ENCODE data around the gene ZNF70. TPM values are rescaled to one million over a fixed set of nuclear protein-coding genes. Genes with fewer than 3 reads are reported as not detected.

Gene ZNF70
- total RNA-seq, 1 experiment from 2014 or later, result 7.7 TPM

GRCh38 chr22:23764899-23765881 lies 14.3 kb upstream of the ZNF70 start:
- in situ Hi-C loops (cut with HindIII; ENCODE audit: low pct_unique_long_range_greater_than_20kb, low sequenced_read_pairs), result no loop called here
- no peak for DNase-seq (ENCODE audit: low read depth)

DNA sequence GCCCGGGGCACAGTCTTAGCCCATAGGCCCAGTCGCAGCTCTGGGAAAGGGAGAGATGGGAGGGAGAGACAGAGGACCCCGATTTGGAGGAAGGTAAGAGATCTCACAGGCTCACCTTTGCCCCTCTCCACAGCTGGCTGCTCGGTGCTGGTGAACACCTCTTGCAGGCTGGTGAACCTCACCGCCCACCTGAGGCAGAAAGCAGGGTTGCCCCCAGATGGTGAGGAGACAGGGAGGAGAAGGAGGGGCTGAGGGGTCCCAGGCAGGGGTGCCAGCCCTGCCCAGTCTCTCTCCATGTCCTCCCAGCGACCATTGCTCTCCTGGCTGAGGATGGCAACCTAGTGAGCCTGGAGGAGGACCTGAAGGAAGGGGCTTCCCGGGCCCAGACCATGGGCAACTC lies 13.0 kb upstream of the ZNF70 start:
- in situ Hi-C loops (cut with HindIII; ENCODE audit: low pct_unique_long_range_greater_than_20kb, low sequenced_read_pairs), result no loop called here
- no peak for DNase-seq (ENCODE audit: low read depth)

DNA sequence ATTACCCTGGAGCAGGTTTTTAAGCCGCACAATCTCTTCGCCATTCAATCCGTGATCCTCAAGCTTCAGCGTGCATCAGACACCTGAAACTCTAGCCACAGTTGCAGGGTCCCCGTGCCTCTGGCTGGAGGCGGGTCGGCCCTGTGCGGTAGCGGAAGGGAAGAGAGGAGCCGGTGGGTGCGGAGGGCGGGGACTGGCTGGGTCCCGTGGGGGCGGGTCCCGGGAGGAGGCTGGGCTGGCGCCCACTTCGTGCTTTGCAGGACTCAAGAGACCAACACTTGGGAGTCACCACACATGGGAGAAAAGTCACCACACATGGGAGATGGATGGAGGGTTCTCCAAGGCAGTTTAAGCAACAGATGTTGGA lies 12.7 kb upstream of the ZNF70 start:
- no peak for DNase-seq (ENCODE audit: low read depth)
- in situ Hi-C loops (cut with HindIII; ENCODE audit: low pct_unique_long_range_greater_than_20kb, low sequenced_read_pairs), result no loop called here

DNA sequence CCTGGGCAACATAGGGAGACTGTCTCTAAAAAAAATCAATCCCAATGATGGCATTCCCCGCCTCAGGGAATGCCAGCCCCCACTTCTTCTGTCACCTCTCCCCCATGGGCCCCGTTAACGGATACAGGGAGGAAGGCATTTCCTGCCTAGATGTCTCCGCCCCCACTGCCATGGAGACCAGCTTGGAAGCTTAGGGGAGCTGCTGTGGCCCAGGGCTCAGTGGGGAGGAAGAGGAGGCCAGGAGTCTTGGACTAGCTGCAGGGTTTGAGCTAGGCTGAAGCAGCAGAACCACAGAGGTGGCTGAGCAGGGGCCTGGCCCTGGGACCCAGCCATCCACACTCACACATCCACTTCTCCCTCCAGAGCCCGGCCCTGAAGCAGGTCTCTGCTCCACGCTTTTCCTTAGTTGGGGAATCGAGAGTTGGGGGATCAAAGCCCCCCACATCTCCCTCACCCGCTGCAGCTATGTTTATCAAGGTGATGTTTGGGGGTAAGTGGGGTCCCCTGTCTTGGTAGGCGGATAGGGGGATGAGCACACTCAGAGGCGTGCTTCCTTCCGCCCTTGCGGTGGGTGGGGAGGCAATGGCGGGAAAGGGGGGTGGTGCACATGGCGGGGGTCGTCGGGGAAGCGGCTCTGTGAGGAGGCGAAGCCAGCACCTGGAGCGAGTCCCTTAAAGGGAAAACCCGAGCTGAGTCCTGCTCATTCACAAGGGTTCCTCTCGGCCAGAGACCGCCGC lies 12.1 kb upstream of the ZNF70 start, which contains the start of gene C22orf15:
C22orf15 (plus strand) TSS at position 149 of the 737 bp plus-strand sequence; CDS start at position 466, 317 bp downstream.
- no peak for DNase-seq (ENCODE audit: low read depth)
- in situ Hi-C loops (cut with HindIII; ENCODE audit: low pct_unique_long_range_greater_than_20kb, low sequenced_read_pairs), result no loop called here

- in situ Hi-C loops (cut with HindIII; ENCODE audit: low pct_unique_long_range_greater_than_20kb, low sequenced_read_pairs), result no loop called here
- no peak for DNase-seq (ENCODE audit: low read depth)
Measured at GRCh38 chr22:23760056-23760455, 9.1 kb upstream of the ZNF70 start.

- in situ Hi-C loops (cut with HindIII; ENCODE audit: low pct_unique_long_range_greater_than_20kb, low sequenced_read_pairs), result no loop called here
- no peak for DNase-seq (ENCODE audit: low read depth)
Measured at GRCh38 chr22:23759566-23759965, 8.7 kb upstream of the ZNF70 start.

GRCh38 chr22:23756891-23757290 lies 6.0 kb upstream of the ZNF70 start:
- no peak for DNase-seq (ENCODE audit: low read depth)
- in situ Hi-C loops (cut with HindIII; ENCODE audit: low pct_unique_long_range_greater_than_20kb, low sequenced_read_pairs), result no loop called here

GRCh38 chr22:23755711-23756110 lies 4.8 kb upstream of the ZNF70 start:
- in situ Hi-C loops (cut with HindIII; ENCODE audit: low pct_unique_long_range_greater_than_20kb, low sequenced_read_pairs), result no loop called here
- DNase-seq (ENCODE audit: low read depth), result no peak

- in situ Hi-C loops (cut with HindIII; ENCODE audit: low pct_unique_long_range_greater_than_20kb, low sequenced_read_pairs), result no loop called here
- no peak for DNase-seq (ENCODE audit: low read depth)
Measured at GRCh38 chr22:23754980-23755636, 4.2 kb upstream of the ZNF70 start.

GRCh38 chr22:23754220-23754919 lies 3.5 kb upstream of the ZNF70 start, which contains the start of gene VPREB3:
VPREB3 (minus strand) TSS chr22:23754425; CDS start chr22:23754363, 62 bp downstream.
- in situ Hi-C loops (cut with HindIII; ENCODE audit: low pct_unique_long_range_greater_than_20kb, low sequenced_read_pairs), result no loop called here
- DNase-seq (ENCODE audit: low read depth), result no peak

GRCh38 chr22:23753385-23753784 lies 2.5 kb upstream of the ZNF70 start:
- DNase-seq (ENCODE audit: low read depth), result no peak
- in situ Hi-C loops (cut with HindIII; ENCODE audit: low pct_unique_long_range_greater_than_20kb, low sequenced_read_pairs), result no loop called here

DNA sequence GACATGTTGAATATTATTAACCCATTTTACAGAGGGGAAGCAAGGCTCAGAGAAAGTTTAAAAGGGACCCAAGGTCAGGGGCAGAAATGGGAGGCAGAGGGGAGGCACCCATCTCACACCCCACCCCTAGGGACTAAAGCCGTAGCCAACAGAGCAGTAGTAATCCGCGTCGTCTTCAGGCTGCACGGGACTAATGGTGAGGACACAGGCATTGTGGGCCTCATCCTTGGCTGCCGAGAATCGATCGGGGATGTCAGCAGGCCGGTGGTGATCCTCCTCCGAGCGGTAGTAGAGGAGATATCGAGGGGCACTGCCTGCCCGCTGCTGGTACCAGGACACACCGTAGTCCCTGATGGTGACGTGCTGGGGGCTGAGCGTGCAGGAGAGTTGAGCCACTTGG lies 1.8 kb upstream of the ZNF70 start:
- in situ Hi-C loops (cut with HindIII; ENCODE audit: low pct_unique_long_range_greater_than_20kb, low sequenced_read_pairs), result no loop called here
- no peak for DNase-seq (ENCODE audit: low read depth)

GRCh38 chr22:23752090-23752691 lies 1.3 kb upstream of the ZNF70 start:
- DNase-seq (ENCODE audit: low read depth), result no peak
- in situ Hi-C loops (cut with HindIII; ENCODE audit: low pct_unique_long_range_greater_than_20kb, low sequenced_read_pairs), result no loop called here

DNA sequence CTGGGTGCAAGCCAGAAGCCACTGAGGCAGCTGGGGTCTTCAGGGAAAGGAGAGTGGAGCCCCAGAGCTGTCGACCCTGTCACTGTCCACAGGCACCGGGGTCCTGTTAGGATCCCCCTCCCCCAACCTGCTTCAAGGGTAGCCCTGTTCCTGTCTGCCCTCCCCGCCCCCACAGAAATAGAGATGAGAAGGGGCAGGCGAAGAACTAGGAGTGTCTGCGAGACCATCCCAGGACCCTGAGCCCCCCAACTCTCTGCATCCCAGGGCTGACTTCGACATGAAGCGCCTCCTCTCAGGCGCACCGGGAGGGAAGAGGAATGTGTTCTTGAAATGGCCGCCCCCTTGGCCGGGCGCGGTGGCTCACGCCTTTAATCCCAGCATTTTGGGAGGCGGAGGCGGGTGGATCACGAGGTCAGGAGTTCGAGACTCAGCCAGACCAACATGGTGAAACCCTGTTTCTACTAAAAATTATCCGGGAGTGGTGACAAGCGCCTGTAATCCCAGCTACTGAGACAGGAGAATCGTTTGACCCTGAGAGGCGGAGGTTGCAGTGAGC lies 607 bp upstream of the ZNF70 start:
- DNase-seq (ENCODE audit: low read depth), result no peak

GRCh38 chr22:23750367-23750713 lies 572 bp downstream of the ZNF70 start:
- in situ Hi-C loops (cut with HindIII; ENCODE audit: low pct_unique_long_range_greater_than_20kb, low sequenced_read_pairs), result no loop called here
- no peak for DNase-seq (ENCODE audit: low read depth)

More for the DNA sequence above, 607 bp upstream of the ZNF70 start:
- in situ Hi-C loops (cut with HindIII; ENCODE audit: low pct_unique_long_range_greater_than_20kb, low sequenced_read_pairs), result no loop called here

DNA sequence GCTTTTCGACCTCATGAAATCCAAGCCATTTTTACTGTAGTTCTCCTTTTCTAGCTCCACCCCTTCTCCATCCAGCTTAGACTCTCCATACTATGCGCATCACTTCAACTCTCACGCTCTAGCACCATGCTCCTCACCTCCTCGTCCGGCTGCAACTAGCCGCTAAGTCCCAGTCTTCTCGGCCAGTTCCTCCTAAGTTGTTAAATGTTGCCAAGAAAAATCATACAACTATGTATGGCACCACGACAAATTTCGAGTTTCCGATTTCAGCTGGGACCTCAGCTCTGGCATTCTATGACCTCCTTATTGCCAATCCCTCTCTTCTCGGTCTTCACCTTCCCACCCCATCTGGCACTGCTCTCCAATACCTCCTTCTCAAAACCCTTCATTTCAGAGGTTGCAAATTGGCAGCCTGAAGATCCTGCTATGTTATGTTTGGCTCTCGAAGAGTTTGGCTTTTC lies 1.0 kb downstream of the ZNF70 start:
- no peak for DNase-seq (ENCODE audit: low read depth)
- in situ Hi-C loops (cut with HindIII; ENCODE audit: low pct_unique_long_range_greater_than_20kb, low sequenced_read_pairs), result no loop called here

DNA sequence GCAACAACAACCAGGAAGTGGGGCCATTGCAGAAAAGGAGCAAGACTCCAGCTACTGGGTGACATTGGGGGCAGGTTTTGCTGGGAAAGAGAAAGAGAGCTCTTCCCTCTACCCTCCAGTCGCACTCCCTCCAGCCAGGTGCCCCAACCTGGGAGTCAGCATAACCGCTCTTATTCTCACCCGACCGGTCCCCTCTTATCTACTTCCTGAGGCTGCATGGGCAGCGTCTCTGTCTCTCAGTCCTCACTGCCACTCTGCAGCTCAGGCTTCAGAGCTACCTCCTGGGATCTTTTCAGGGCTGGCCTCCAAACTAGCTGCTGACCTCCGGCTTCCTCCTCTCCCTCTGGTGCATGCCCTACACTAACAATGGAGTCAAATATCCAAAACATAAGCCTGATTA lies 5.1 kb downstream of the ZNF70 start:
- in situ Hi-C loops (cut with HindIII; ENCODE audit: low pct_unique_long_range_greater_than_20kb, low sequenced_read_pairs), result no loop called here

More for the DNA sequence above, 5.1 kb downstream of the ZNF70 start:
- no peak for DNase-seq (ENCODE audit: low read depth)
